IPS DF 4.7 (cell line): Measurements from ENCODE around the gene PI4KA.
"Not testable (repeated sequence)": the region's sequence is repeated elsewhere in the genome, so short reads cannot be mapped to it uniquely, and the experiment has no call there.

ENCODE experiments used
- DNase-seq: peaks from one replicate; pipeline ENCODE4 v3.0.0-alpha.2; 2013; ENCODE audit warnings: low spot score; ENCODE audit errors: extremely low read depth

Gene PI4KA

GRCh38 chr22:20696056-20696455 is 162.6 kb downstream of the PI4KA start:
- not testable (repeated sequence) for DNase-seq

GRCh38 chr22:20695205-20695604 is 163.4 kb downstream of the PI4KA start:
- DNase-seq = not testable (repeated sequence)

GRCh38 chr22:20694256-20694655 is 164.4 kb downstream of the PI4KA start:
- DNase-seq = not testable (repeated sequence)

- not testable (repeated sequence) for DNase-seq
These were observed 165.7 kb downstream of the PI4KA start for GRCh38 chr22:20692926-20693325.

- not testable (repeated sequence) for DNase-seq
These were observed 167.9 kb downstream of the PI4KA start for GRCh38 chr22:20690586-20691317.

- not testable (repeated sequence) for DNase-seq
These were observed 171.0 kb downstream of the PI4KA start for GRCh38 chr22:20687356-20688172.

- DNase-seq = not testable (repeated sequence)
These were observed 172.8 kb downstream of the PI4KA start for GRCh38 chr22:20685764-20686163.

- not testable (repeated sequence) for DNase-seq
These were observed 179.7 kb downstream of the PI4KA start for GRCh38 chr22:20678792-20679435.

- no peak for DNase-seq
These were observed 180.8 kb downstream of the PI4KA start for GRCh38 chr22:20677684-20678242.

- not testable (repeated sequence) for DNase-seq
These were observed 183.0 kb downstream of the PI4KA start for GRCh38 chr22:20675613-20676012.

GRCh38 chr22:20674998-20675397 is 183.6 kb downstream of the PI4KA start:
- no peak for DNase-seq

- no peak for DNase-seq
These were observed 185.1 kb downstream of the PI4KA start for GRCh38 chr22:20673295-20674195.

GRCh38 chr22:20672732-20673131 is 185.9 kb downstream of the PI4KA start:
- no peak for DNase-seq

- DNase-seq = no peak
These were observed 186.6 kb downstream of the PI4KA start for GRCh38 chr22:20672082-20672424.

GRCh38 chr22:20671409-20672081 is 187.1 kb downstream of the PI4KA start:
- DNase-seq = no peak

GRCh38 chr22:20670457-20671261 is 188.0 kb downstream of the PI4KA start:
- DNase-seq = not testable (repeated sequence)

GRCh38 chr22:20669884-20670283 is 188.7 kb downstream of the PI4KA start:
- DNase-seq = not testable (repeated sequence)

- not testable (repeated sequence) for DNase-seq
These were observed 189.1 kb downstream of the PI4KA start for GRCh38 chr22:20669471-20669870.

- DNase-seq = not testable (repeated sequence)
These were observed 189.8 kb downstream of the PI4KA start for GRCh38 chr22:20668769-20669168.
